AG08396 (cell line): ENCODE results near the gene ZBTB42.
"Not testable (repeated sequence)": the region's sequence is repeated elsewhere in the genome, so short reads cannot be mapped to it uniquely, and the experiment has no call there.

ENCODE experiments used
- DNase-seq: peaks from one replicate; pipeline ENCODE4 v3.0.0; 2012; ENCODE audit warnings: low spot score, mixed read lengths

Gene ZBTB42

DNA sequence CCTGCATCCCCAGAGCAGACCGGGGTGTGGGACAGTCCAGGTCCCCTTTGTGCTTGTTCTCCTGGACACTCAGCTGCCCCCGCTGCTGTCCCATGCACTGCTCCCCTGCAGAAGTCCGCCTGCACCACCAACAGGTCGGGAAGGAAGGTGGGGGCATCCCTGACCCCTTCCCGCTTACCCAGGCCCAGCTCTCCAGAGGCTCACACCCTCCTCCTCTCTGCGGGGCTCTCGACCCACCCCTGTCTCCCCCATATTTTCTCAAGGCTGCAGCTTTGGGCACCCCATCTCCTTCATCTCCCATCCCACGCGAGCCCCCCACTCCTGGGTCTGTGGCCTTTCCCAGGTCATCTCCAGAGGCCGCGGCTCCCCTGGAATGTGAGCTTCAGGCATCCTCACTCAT lies 9.4 kb downstream of the ZBTB42 start:
- no peak for DNase-seq

DNA sequence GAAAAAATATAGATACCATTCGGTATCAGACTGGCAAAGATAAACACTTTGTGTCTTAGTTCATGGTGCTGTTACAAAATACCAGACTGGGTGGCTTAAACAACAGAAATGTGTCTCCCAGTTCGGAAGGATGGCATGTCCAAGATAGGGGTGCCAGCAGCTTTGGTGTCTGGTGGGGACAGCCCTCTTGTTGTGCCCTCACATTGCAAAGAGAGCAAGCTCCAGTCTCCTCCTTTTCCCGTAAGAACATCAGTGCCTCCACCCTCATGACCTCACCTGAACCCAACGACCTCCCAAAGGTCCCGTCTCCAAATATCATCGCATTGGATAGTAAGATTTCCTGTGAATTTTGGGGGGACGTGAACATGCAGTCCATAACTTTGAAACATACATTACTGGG lies 12.4 kb downstream of the ZBTB42 start:
- DNase-seq, result no peak

DNA sequence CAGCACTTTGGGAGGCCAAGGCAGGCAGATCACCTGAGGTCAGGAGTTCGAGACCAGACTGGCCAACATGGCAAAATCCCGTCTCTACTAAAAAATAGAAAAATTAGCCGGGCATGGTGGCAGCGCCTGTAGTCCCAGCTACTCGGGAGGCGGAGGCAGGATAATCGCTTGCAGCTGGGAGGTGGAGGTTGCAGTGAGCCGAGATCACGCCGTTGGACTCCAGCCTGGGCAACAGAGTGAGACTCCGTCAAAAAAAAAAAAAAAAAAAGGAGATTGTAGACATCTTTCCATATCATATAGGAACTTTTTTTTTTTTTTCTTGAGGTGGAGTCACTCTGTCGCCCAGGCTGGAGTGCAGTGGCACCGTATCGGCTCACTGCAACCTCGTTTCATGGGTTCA lies 13.8 kb downstream of the ZBTB42 start:
- DNase-seq, result not testable (repeated sequence)

DNA sequence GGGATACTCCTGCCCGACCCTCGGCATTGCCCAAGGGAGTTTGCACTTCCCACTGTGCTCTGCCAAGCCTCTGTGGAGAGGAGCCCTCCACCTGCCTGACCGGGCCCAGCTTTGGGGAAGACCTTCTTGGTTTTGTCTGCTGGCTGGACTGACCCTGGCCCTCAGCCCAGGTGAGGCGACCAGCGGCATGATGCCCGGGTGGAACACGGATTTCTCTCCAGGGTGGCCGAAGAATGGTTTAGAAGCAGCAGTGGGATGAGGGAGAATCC lies 15.6 kb downstream of the ZBTB42 start:
- no peak for DNase-seq

DNA sequence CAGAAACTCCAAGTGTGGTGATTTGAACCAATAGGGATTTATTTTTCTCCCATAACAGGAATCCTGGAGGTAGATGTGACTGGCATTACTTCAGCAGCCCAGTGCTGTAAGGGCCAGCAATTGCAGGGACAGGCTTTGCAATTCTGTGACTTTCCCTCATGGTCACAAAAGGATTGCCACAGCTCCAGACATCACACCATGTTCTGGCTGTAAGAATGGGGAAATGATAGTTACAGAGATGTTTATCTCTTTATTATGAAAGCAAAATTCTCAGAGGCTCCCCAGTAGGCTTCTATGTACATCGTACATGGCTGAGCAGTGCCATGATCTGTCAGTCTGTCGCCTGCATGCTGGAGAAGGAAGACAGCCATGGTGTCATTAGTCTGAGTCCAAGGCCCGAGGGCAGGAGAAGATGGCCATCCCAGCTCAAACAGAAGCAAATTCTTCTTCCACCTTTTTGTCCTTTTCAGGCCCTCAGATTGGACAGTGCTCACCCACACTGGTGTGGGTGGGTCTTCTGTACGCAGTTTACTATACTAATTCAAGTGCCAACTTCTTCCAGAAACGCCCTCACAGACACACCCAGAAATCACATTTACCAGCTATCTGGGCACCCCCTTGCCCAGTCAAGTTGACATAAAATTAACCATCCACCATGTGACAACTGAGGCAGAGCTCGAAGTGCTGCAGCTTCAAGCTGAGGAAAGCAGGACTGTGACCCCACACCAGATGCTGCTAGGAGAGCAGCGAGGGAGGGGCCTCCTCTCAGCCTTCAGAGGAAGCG lies 17.2 kb downstream of the ZBTB42 start:
- no peak for DNase-seq

DNA sequence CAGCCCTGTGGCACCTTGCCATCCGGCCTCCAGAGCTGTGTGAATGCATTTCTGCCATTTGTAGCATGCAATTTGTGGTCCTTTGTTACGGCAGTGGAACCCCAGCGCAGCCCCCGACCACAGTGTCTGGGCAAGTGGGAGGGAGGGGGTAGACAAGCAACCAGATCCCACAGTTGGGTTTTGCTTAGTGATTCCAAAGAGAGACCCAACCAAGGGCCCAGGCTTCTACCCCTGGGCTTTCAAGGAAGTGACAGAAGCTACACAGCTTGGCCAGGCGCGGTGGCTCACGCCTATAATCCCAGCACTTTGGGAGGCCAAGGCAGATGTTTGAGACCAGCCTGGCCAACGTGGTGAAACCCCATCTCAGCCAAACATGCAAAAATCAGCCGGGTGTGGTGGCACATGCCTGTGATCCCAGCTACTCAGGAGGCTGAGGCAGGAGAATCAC lies 17.8 kb downstream of the ZBTB42 start:
- DNase-seq, result no peak

DNA sequence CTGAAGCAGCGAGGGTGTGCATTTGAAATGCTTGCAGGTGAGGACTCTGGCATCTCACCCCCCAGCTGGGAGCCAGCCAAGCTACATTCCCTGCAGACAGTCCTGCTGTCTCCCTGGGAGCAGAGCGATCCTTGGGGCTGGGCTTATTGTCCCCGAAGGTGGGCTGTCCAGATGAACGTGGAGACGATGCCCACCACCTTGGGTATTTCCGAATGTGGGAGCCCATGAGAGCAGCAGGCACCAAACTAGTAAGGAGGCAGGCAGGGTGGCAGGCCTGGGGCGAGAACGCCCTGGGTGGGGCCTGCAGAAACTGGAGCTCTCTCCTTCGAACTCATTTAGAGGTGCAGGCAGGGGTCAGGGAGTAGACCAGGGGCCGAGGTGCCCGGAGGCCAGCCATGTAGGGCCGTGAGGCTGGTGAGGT lies 18.5 kb downstream of the ZBTB42 start:
- no peak for DNase-seq

DNA sequence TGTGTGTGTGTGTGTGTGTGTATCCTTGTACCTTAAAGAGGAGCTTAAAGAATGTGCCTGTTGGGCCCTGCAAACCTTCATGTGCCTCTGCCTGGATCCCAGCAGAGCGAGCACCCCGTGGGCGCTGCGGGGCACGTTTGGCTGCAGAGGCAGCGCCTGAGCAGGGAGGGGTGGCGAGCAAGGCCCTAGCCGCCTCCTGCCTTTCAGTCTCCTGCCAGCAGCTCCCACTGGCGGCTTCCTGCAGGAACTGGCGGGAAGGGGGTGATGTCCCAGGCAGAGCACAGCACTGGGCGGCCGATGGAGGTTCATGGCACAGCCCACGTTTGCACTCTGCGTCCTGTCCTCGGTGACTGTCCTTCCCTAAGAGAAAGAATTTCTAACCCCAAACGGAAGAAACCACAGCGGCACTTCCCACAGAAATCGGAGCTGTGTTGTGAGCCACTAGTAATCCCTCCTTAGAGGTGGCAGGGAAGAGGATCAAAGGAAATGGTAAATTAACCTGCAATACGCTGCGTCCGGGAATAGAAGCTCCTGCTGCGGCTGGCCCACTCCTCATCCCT lies 19.8 kb downstream of the ZBTB42 start:
- DNase-seq, result peak; percentile 84

DNA sequence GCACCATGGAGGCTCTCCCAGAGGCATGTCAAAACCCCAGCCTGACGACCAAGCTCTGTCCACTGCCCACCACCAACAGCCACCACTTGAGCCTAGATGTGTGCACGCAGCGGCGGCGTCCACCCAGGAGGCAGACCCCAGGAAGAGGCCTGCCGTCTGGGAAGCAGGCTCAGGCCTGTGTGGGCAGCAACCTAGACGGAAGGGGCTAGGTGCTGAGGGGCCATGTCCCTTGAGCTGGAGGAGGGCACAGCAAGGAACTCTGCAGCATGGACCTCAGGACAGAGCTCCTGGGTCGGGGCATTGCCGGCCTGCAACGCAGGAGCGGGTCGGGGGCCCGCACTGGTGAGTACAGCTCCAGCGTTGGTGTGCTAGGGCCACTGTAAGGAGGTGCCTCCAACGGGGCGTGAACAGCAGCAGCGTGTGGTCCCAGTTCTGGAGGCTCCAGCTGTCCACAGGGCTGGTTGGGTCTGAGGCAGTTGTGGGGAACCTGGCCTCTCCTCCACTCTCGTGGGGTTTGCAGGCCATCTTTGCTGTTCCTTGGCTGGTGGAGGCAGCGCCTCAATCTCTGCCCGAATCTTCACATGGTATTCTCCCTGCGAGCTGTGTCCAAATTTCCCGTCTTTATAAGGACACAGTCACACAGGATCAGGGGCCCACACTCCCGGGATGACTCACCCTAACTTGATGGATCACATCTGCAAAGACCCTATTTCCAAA lies 20.5 kb downstream of the ZBTB42 start:
- DNase-seq, result no peak

DNA sequence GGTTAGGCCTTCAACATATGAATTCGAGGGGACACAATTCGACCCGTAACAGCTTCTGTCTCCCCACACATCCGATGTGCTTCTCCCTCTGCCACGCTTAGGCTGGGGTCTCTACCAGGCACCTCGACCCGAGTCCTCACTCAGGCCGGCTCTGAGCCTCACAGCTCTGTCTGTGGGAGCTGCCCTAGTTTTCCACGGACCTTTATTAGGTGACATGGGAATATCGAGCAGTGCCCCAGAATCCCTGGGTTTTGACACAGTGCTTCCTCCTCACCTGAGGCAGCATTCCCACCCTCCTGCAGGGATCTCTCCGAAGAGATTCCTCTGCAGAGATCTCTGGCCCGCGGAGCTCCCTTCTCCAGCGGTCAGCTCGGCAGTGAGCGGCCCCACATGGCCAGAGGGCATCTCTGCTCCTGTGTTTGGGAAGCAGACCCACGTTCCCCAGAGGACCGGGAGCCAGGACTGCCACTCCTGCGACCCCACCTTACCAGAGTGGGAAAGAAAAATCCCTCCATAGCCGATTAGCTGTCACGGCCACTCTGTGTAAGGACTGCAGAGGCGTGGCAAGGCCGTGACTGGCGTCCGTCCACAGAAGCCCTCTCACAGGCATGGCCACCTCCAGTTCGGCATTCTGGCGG lies 21.2 kb downstream of the ZBTB42 start:
- no peak for DNase-seq

DNA sequence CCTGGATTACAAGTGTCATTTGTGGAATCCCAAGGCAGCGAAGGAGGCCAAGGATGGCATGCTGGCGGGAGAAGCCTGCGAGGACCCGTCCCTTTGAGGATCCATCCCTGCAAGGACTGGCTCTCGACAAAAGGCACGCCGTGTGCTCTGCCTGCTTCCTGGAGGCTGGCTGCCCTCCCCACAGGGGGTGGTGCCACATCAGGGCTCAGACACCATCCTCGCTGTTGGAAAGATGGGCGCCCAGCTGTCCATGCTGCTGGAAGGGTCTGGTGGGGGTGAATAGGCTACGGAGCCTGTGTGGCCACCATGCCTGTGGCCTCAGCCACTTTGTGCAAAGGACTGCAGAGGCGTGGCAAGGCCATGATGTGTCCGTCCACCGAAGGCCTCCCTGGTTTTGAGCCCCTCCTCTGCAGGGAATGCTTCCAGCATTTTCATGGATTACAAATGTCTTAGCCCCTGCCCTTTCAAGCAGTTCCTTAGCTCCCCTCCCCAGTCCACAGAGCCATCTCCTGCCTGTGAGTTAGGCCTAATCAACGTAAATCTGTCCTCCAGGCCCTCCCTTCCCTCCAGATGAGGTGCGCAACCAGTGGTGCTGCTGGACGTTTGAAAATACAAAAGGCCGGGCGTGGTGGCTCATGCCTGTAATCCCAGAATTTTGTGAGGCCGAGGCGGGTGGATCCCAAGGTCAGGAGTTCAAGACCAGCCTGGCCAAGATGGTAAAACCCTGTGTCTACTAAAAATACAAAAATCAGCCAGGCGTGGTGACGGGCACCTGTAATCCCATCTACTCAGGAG lies 22.1 kb downstream of the ZBTB42 start:
- no peak for DNase-seq

DNA sequence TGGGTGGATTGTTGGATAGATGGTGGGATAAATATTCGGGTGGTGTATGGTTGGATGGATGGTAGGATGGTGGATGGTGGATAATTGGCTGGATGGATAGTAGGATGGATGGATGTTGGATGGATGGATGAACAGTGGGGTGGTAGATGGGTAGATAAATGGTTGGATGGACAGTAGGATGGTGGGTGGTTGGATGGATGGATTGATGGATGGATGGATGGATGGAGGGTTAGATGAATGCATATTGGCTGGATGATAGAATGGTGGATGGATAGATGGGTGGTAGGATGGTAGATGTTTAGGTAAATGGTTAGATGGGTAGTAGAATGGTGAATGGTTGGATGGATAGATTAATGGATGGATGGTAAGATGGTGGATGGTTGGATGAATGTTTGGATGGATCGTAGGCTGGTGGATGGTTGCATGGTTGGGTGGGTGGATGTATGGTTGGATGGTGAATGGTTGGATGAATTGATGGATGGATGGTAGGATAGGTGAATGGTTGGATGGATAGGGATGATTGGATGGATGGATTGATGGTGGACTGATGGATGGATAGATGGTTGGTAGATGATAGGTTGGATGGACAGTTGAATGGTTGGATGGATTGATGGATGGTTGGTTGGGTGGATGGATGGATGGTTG lies 23.6 kb downstream of the ZBTB42 start:
- DNase-seq, result no peak

DNA sequence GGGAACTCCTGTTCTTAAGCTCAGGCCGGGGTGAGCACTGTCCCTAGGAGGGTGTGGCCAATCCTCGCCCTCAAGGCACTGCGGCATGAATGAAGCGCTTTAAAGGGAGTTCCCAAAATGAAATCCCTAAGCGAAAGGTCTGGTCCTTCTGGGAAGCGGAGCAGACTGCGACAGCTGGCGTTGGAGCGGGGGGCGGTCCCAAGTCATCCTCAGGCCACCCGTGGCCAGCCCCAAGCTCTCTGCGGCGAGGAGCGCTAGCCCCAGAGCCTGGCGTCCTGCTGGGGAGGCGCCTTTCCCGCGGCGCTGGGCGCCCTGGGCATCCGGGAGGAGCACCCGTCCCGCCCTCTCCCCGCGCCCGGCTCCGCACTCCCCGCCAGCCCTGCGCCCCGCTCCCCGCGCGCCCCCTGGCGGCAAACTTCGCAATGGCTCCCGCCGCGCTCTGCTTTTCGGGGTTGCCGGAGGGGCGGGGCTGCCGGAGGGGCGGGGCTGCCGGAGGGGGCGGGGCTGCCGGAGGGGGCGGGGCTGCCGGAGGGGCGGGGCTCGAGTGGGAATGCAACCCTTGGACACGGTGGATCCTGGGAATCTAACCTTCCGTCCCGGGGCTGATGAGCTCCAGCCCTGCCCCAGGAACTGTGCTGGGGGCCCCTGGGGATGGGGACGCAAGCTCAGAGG lies 25.4 kb downstream of the ZBTB42 start:
- peak; percentile 96 for DNase-seq

DNA sequence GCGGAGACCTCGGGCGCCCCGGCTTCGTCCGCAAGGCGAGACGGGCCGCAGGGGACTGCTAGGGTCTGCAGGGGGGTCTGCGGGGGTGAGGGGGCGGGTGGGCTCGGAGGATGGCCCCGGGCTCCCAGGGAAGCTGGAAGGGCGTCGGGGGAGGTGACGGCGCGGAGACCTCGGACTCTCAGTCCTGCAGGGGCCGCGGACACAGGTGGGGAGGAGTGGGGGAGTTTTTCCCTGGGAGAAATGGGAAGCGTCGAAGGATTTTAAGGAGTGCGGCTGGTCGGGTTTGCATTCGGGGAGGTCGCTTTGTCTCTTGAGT lies 25.9 kb downstream of the ZBTB42 start:
- DNase-seq, result no peak

DNA sequence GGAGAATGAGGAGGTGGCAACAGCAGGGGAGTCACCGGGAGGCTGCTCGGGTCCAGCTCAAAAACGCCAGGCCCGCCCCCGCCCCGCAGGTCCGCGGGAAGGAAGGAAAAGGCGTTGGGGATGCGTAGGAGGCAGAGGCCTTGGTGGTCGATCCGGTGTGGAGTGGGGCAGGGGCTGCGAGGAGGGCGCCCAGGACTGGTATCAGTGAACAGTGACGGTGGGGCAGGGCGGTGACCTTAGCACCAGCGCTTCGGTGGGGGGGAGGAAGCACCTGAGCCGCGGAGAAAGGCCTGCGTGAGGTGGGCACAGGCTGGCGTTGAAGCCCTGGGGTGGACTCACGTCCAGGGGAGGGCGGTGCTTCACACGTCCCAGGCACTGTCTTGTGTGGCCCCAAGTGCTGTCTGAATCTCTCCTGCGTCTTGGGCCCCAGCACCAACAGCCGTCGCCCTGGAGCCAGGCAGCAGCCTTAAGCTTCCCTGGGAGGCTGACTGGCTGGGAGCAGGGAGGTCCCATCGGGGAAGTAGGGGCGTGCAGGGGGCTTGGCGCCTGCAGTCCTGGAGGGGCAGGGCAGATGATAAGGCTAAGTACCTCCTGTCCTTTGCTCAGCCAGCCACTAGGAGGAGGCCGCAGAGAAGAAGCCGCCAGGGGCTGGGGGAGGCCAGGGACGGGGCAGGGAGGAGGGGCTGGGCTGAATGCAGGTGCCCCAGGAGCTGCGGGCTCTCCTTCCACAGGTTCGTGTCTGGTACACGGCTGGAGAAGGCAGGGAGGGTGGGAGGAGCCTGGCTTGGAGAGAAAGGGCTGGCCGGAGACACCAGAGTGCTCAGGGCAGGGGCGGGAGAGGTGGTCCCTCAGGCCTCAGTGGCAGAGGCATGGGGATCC lies 26.5 kb downstream of the ZBTB42 start:
- peak; percentile 77 for DNase-seq

DNA sequence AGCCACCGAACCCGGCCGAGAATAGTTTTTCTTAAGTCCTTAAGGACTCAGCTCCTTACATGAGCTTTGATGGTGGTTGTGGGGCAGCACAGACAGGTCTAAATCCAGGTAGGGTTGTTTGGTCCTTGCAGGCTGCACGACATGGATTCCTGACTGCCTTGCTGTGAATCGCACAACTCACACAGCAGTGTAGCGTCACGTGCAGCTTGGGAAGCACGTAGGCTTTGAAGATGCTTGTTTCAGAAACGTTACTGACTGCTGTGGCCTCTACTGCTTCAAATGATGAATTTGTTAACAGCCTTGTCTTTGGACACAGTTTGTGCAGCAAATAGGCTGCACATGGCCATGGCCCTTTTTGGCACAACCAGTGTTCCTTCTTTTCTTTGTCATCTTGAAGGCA lies 29.9 kb downstream of the ZBTB42 start:
- DNase-seq, result no peak

DNA sequence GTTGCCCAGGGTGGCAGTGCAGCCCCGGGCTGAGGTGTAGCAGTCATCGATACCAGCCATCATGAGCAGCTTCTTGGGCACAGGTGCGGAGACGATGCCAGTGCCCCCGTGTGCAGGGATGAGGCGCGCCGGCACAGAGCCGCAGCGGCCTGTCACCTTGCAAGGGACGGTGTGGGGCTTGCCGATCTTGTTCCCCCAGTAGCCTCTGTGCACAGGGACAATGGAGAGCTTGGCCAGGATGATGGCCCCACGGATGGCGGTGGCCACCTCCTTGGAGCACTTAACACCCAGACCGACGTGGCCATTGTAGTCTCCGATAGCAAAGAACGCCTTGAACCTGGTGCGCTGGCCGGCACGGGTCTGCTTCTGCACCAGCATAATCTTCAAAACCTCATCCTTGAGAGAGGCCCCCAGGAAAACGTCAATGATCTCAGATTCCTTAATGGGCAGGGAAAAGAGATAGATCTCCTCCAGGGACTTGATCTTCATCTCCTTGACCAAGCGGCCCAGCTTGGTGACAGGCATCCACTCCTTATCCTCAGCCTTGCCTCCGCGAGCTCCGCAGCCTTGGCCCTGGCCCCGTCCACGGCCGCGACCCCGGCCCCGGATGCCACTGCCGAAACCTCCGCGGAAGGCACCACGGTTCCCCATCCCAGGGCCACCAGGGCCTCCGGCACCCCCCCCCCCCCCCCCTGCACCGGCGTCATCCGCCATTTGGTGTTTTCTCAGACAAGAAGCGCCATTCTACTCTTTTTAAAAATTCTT lies 35.5 kb downstream of the ZBTB42 start:
- DNase-seq, result not testable (repeated sequence)

DNA sequence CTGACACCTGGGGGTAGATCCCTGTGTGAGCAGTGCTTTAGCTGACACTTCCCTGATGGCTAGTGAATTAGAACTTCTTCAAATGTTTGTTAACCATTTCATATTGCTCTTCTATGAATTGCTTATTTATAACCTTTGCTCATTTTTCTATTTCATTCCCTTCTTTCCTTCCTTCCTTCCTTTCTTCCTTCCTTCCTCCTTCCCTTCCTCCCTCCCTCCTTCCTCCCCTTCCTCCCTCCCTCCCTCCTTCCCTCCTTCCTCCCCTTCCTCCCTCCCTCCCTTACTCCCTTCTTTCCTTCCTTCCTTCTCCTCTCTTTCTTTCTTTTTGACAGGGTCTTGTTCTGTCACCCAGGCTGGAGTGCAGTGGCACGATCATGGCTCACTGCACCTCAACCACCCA lies 40.8 kb downstream of the ZBTB42 start:
- no peak for DNase-seq

DNA sequence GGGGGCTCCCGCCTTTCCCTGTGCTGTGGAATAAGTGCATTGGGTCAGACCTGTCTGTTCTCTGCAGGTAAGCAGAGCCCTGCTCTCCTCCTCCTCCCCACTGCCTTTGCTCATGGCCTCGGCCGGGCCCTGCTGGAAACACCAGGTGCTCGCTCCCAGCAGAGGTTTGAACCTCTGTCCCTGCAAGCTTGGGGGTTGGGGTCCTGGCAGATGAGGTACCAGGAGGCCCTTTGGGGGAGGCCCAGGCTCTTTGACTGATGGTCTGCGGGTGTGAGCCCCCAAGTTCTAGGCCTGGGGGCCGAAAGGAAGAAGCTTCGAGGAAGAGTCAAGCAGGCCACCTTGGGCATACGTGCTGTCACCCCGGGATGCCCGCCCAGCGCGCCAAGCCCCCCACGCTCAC lies 42.1 kb downstream of the ZBTB42 start:
- DNase-seq, result no peak
